Measurements from ENCODE around the gene TRIM44.

DNA sequence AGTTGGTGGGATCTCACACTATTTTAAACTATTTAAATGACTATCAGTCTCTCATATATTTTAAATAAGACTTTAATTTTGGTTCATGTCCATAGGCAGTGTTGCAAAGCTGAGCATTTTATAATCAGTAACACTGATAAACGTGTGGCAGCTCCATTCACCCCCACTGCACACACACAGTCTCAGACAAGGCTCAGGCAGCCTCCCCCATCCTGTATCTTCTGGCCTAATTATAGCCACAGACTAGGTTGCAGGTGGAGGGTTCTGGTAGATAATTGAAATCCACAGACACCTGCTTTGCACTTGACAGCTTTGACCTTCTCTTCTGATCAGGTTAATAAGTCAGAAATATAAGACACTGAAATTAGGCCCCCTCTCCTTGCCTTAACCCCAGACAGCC is 162.8 kb downstream of the TRIM44 start:
- TF ChIP-seq, protein P1, sequence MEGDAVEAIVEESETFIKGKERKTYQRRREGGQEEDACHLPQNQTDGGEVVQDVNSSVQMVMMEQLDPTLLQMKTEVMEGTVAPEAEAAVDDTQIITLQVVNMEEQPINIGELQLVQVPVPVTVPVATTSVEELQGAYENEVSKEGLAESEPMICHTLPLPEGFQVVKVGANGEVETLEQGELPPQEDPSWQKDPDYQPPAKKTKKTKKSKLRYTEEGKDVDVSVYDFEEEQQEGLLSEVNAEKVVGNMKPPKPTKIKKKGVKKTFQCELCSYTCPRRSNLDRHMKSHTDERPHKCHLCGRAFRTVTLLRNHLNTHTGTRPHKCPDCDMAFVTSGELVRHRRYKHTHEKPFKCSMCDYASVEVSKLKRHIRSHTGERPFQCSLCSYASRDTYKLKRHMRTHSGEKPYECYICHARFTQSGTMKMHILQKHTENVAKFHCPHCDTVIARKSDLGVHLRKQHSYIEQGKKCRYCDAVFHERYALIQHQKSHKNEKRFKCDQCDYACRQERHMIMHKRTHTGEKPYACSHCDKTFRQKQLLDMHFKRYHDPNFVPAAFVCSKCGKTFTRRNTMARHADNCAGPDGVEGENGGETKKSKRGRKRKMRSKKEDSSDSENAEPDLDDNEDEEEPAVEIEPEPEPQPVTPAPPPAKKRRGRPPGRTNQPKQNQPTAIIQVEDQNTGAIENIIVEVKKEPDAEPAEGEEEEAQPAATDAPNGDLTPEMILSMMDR (IDR thresholded peaks at IDR 0.05 in 2 of 3, conservative IDR thresholded peaks at IDR 0.05 in 1 of 3; ENCODE audit: borderline replicate concordance in 1 of 3, insufficient read depth in 1 of 3, low read depth in 2 of 3, low read length in 2 of 3): no peak
- TF ChIP-seq POLR2A (IDR thresholded peaks at IDR 0.05; ENCODE audit: borderline replicate concordance, extremely low read depth, insufficient read depth, insufficient read length): no peak
- no peak for TF ChIP-seq YY1 (IDR thresholded peaks at IDR 0.05; ENCODE audit: extremely low read depth, insufficient replicate concordance, low read depth, low read length)
- no peak for TF ChIP-seq EZH2 (IDR thresholded peaks at IDR 0.05)
- TF ChIP-seq EZH2phosphoT487 (IDR thresholded peaks at IDR 0.05; ENCODE audit: borderline replicate concordance): no peak
- no peak for TF ChIP-seq POLR2AphosphoS5 (IDR thresholded peaks at IDR 0.05; ENCODE audit: low read depth, low read length)

Data from HCT116 (cell line).